ENCODE data around the gene CXXC5. TPM values are rescaled to one million over a fixed set of nuclear protein-coding genes. Genes with fewer than 3 reads are reported as not detected.

The CXXC5 gene
- total and polyA plus RNA-seq, 9 of the 15 experiments (the other 6 are each of a cell fraction or from before 2014, with no cell fraction given), result 1.9 to 123 (median 45.8) TPM

DNA sequence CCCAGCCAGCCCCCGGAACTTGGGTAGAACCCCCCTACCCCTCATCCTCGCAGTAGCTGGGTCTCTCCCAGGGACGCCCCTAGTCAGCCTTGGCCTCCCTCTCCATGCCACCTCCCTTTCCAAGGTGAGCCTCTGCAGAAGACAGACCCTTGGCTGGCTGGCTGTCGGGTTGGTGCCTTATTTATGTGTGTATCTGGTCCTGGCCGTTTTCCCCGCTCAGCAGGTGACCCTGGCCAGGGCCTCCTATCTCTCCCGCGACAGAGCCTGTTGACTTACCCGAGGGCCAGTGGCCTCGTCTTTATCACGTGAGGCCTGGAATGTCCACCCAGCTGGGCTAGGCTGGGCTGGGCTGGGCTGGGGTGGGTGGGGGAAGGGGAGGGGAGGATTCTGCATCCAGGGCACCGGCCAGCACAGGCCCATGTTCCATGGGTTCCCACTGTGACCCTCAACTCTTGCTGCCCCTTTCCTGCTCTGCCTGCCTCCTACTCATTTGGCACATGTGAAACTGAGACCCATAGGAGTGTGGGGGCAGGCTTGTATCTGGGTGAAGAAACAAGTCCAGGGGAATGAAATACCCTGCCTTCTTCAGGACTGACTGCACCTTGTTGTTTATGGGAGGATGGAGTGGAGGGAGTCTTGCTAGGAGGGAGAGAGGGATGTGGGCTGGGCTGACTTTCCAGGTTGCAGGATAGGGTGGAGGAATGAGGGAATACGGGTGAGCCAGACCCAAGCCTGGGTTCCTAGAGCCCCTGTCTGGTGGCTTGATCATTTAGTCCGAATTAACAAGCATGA is 3.1 kb downstream of the CXXC5 start (continued):
- TF ChIP-seq BCOR (IDR thresholded peaks at IDR 0.05), result peak; percentile 47; the same call in 1 of the 2 replicates
- no peak for TF ChIP-seq LARP7 (IDR thresholded peaks at IDR 0.05)
- no peak for TF ChIP-seq ELF4 (CRISPR knock-in tag; IDR thresholded peaks at IDR 0.05)
- no peak for TF ChIP-seq RAD21 (CRISPR knock-in tag; conservative IDR thresholded peaks at IDR 0.05 in 1 of 2, IDR thresholded peaks at IDR 0.05 in 1 of 2)
- no peak for TF ChIP-seq EWSR1 (IDR thresholded peaks at IDR 0.05; ENCODE audit: borderline replicate concordance, low read depth, partially characterized antibody)
- peak; percentile 24; the same call in 1 of the 2 replicates for TF ChIP-seq ZNF263 (CRISPR knock-in tag; IDR thresholded peaks at IDR 0.05; ENCODE audit: borderline replicate concordance)
- TF ChIP-seq FOSL1 (tag; conservative IDR thresholded peaks at IDR 0.05), result no peak
- no peak for TF ChIP-seq ZNF76 (CRISPR knock-in tag; IDR thresholded peaks at IDR 0.05; ENCODE audit: borderline replicate concordance)
- TF ChIP-seq, protein P1, sequence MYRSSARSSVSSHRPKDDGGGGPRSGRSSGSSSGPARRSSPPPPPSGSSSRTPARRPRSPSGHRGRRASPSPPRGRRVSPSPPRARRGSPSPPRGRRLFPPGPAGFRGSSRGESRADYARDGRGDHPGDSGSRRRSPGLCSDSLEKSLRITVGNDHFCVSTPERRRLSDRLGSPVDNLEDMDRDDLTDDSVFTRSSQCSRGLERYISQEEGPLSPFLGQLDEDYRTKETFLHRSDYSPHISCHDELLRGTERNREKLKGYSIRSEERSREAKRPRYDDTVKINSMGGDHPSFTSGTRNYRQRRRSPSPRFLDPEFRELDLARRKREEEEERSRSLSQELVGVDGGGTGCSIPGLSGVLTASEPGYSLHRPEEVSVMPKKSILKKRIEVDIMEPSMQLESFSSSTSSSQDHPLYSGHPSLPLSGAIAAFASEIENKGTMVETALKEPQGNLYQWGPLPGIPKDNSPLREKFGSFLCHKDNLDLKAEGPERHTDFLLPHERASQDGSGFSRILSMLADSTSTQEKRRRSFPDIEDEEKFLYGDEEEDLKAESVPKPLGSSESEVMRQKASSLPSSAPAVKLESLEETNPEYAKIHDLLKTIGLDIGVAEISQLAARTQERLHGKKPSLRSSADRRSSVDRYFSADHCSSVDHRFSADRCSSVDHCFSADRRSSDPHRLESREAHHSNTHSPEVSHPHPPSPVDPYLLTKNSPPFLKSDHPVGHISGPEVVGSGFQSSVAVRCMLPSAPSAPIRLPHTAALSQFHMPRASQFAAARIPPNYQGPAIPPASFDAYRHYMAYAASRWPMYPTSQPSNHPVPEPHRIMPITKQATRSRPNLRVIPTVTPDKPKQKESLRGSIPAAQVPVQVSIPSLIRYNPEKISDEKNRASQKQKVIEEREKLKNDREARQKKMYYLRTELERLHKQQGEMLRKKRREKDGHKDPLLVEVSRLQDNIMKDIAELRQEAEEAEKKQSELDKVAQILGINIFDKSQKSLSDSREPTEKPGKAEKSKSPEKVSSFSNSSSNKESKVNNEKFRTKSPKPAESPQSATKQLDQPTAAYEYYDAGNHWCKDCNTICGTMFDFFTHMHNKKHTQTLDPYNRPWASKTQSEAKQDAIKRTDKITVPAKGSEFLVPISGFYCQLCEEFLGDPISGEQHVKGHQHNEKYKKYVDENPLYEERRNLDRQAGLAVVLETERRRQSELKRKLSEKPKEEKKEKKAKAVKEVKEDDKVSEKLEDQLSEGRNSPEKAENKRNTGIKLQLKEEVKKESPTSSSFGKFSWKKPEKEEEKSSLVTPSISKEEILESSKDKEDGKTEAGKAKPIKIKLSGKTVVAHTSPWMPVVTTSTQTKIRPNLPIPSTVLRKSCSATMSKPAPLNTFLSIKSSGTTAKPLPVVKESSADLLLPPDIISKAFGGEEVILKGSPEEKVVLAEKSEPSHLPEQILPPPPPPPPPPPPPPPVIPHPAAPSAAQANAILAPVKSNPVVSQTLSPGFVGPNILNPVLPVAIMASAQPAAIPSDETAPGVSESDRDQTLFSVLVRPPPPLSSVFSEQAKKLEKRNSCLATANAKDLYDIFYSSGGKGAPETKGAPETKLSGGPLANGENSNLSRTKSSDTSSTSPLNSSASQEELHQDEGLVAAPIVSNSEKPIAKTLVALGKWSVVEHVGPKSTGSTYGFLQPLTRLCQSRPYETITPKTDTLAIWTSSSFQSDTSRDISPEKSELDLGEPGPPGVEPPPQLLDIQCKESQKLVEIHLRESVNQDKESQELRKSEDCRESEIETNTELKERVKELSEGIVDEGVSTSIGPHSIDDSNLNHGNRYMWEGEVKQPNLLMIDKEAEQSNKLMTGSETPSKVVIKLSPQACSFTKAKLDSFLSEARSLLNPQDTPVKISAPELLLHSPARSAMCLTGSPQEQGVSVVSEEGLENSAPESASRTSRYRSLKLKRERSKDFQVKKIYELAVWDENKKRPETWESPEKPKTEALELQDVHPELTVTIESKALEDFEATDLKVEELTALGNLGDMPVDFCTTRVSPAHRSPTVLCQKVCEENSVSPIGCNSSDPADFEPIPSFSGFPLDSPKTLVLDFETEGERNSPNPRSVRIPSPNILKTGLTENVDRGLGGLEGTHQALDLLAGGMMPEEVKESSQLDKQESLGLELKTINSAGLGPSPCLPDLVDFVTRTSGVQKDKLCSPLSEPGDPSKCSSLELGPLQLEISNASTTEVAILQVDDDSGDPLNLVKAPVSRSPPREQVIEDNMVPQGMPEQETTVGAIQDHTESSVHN (IDR thresholded peaks at IDR 0.05; ENCODE audit: borderline replicate concordance in 1 of 2, low read depth in 1 of 2), result 0 out of 4 replicates have a peak, but pooled peaks of 1 of the 2 experiments have one; percentile 55
- no peak for TF ChIP-seq ZSCAN32 (CRISPR knock-in tag; IDR thresholded peaks at IDR 0.05)
- TF ChIP-seq, protein P2, sequence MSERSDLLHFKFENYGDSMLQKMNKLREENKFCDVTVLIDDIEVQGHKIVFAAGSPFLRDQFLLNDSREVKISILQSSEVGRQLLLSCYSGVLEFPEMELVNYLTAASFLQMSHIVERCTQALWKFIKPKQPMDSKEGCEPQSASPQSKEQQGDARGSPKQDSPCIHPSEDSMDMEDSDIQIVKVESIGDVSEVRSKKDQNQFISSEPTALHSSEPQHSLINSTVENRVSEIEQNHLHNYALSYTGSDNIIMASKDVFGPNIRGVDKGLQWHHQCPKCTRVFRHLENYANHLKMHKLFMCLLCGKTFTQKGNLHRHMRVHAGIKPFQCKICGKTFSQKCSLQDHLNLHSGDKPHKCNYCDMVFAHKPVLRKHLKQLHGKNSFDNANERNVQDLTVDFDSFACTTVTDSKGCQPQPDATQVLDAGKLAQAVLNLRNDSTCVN (CRISPR knock-in tag; IDR thresholded peaks at IDR 0.05), result no peak
- no peak for TF ChIP-seq ARID2 (IDR thresholded peaks at IDR 0.05)
- no peak for TF ChIP-seq NR2C2 (CRISPR knock-in tag; IDR thresholded peaks at IDR 0.05)
- 0 out of 2 replicates have a peak, but pooled peaks have one; percentile 18 for TF ChIP-seq NR2C2 (tag; IDR thresholded peaks at IDR 0.05)
- TF ChIP-seq, protein P3, sequence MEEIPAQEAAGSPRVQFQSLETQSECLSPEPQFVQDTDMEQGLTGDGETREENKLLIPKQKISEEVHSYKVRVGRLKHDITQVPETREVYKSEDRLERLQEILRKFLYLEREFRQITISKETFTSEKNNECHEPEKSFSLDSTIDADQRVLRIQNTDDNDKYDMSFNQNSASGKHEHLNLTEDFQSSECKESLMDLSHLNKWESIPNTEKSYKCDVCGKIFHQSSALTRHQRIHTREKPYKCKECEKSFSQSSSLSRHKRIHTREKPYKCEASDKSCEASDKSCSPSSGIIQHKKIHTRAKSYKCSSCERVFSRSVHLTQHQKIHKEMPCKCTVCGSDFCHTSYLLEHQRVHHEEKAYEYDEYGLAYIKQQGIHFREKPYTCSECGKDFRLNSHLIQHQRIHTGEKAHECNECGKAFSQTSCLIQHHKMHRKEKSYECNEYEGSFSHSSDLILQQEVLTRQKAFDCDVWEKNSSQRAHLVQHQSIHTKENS (CRISPR knock-in tag; IDR thresholded peaks at IDR 0.05), result no peak
- no peak for TF ChIP-seq SREBF1 (IDR thresholded peaks at IDR 0.05; ENCODE audit: borderline replicate concordance, low read depth, low read length)
- TF ChIP-seq FOXP1 (CRISPR knock-in tag; IDR thresholded peaks at IDR 0.05), result no peak

Measured in K562 (cell line).